DOHH2 (cell line): ENCODE results near the gene CCT5.

Source experiments
- H3F3A ChIP-seq: fragments of 200-600 bp; sonication (generic), shearing (Covaris generic); 2 replicates; pipeline ENCODE4 v1.6.0; 2016; ENCODE audit warnings: antibody characterized with exemption, mild to moderate bottlenecking; ENCODE audit not compliant: control insufficient read depth, insufficient read depth
- H3K27ac ChIP-seq: fragments of 200-600 bp; sonication (generic); 2 replicates; pipeline ENCODE4 v1.5.1; 2014; ENCODE audit warnings: low read depth, mild to moderate bottlenecking, low read length, moderate library complexity
- H3K27me3 ChIP-seq: fragments of 200-600 bp; sonication (generic); 2 replicates; pipeline ENCODE4 v1.6.1; 2014; ENCODE audit warnings: mild to moderate bottlenecking, low read length, mixed read lengths; ENCODE audit not compliant: control insufficient read depth
- H3K36me3 ChIP-seq: fragments of 200-600 bp; sonication (generic); 2 replicates; pipeline ENCODE4 v1.6.1; 2014; ENCODE audit warnings: mild to moderate bottlenecking, low read length, moderate library complexity, mixed read lengths; ENCODE audit not compliant: control insufficient read depth
- H3K4me1 ChIP-seq: fragments of 200-600 bp; sonication (generic); 2 replicates; pipeline ENCODE4 v1.6.1; 2014; ENCODE audit warnings: mild to moderate bottlenecking, low read length, mixed read lengths; ENCODE audit not compliant: control insufficient read depth
- H3K4me2 ChIP-seq: fragments of 200-600 bp; sonication (generic); 2 replicates; pipeline ENCODE4 v1.6.0; 2014; ENCODE audit warnings: mild to moderate bottlenecking, low read length, moderate library complexity
- H3K4me3 ChIP-seq: fragments of 200-600 bp; sonication (generic); 2 replicates; pipeline ENCODE4 v1.5.1; 2014; ENCODE audit warnings: mild to moderate bottlenecking, low read length, mixed read lengths
- H3K79me2 ChIP-seq: fragments of 200-600 bp; sonication (generic); 2 replicates; pipeline ENCODE4 v1.6.1; 2014; ENCODE audit warnings: mild to moderate bottlenecking, low read length, mixed read lengths; ENCODE audit not compliant: control insufficient read depth
- H3K9me2 ChIP-seq: fragments of 200-600 bp; sonication (generic); replicated peaks from 2 replicates; pipeline ENCODE4 v1.6.1; 2014; ENCODE audit warnings: mild to moderate bottlenecking, low read length, mixed read lengths; ENCODE audit not compliant: control insufficient read depth
- H3K9me3 ChIP-seq: fragments of 200-600 bp; sonication (generic); 2 replicates; pipeline ENCODE4 v1.6.1; 2014; ENCODE audit warnings: antibody characterized with exemption, low read length, mixed read lengths; ENCODE audit not compliant: control insufficient read depth, insufficient read depth
- H4K20me1 ChIP-seq: fragments of 200-600 bp; sonication (generic); 2 replicates; pipeline ENCODE4 v1.6.0; 2014; ENCODE audit warnings: low read depth, mild to moderate bottlenecking, antibody characterized with exemption, low read length, moderate library complexity; ENCODE audit not compliant: control insufficient read depth, insufficient read depth
- EZH2phosphoT487 ChIP-seq: fragments of 200-600 bp; sonication (generic); IDR thresholded peaks from 2 replicates; pipeline ENCODE4 v1.6.1; 2017; ENCODE audit warnings: borderline replicate concordance, mild to moderate bottlenecking, antibody characterized with exemption, low read length, moderate library complexity, mixed read lengths
- TF ChIP-seq, protein P1 (sequence below): fragments of 200-600 bp; sonication (generic); IDR thresholded peaks from one replicate; pipeline ENCODE4 v1.5.1; 2014; ENCODE audit warnings: antibody characterized with exemption, mild to moderate bottlenecking, low read depth, low read length; ENCODE audit not compliant: poor library complexity, severe bottlenecking

The CCT5 gene

GRCh38 chr5:10311595-10312425 is 61.7 kb downstream of the CCT5 start:
- Histone ChIP-seq H3K79me2 (no peaks in the 10 kb centered on the region), H4K20me1 (no peaks in the 10 kb centered on the region), H3K9me2 (no peaks in the 10 kb centered on the region), H3K4me3 (no peak overlapping the region), H3K4me1 (peaks cover 5% of the 10 kb centered on the region), H3K36me3 (no peaks in the 10 kb centered on the region), H3K9me3 (no peaks in the 10 kb centered on the region), H3K27me3 (peaks cover 12% of the 10 kb centered on the region), H3F3A (no peaks in the 10 kb centered on the region), H3K4me2 (no peak overlapping the region), H3K27ac (no peak overlapping the region)
- TF ChIP-seq, protein P1, sequence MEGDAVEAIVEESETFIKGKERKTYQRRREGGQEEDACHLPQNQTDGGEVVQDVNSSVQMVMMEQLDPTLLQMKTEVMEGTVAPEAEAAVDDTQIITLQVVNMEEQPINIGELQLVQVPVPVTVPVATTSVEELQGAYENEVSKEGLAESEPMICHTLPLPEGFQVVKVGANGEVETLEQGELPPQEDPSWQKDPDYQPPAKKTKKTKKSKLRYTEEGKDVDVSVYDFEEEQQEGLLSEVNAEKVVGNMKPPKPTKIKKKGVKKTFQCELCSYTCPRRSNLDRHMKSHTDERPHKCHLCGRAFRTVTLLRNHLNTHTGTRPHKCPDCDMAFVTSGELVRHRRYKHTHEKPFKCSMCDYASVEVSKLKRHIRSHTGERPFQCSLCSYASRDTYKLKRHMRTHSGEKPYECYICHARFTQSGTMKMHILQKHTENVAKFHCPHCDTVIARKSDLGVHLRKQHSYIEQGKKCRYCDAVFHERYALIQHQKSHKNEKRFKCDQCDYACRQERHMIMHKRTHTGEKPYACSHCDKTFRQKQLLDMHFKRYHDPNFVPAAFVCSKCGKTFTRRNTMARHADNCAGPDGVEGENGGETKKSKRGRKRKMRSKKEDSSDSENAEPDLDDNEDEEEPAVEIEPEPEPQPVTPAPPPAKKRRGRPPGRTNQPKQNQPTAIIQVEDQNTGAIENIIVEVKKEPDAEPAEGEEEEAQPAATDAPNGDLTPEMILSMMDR: no peak
- no peak for TF ChIP-seq EZH2phosphoT487

GRCh38 chr5:10315201-10315600 is 65.1 kb downstream of the CCT5 start:
- H3K79me2 ChIP-seq: no peaks in the 10 kb centered on the region
- H3K9me2 ChIP-seq: no peaks in the 10 kb centered on the region
- no peaks in the 10 kb centered on the region for H3F3A ChIP-seq
- H3K4me2 ChIP-seq: no peak overlapping the region
- no peaks in the 10 kb centered on the region for H3K4me1 ChIP-seq
- no peak for TF ChIP-seq EZH2phosphoT487
- TF ChIP-seq, protein P1: no peak
- H4K20me1 ChIP-seq: no peaks in the 10 kb centered on the region
- no peak overlapping the region for H3K27ac ChIP-seq
- no peaks in the 10 kb centered on the region for H3K9me3 ChIP-seq
- peaks cover 3% of the 10 kb centered on the region; the same call in 1 of the 2 replicates for H3K27me3 ChIP-seq
- H3K36me3 ChIP-seq: no peaks in the 10 kb centered on the region
- H3K4me3 ChIP-seq: no peak overlapping the region
